ENCODE data around the gene ASS1.

Gene ASS1

GRCh38 chr9:130421154-130421801 is 23.5 kb upstream of the ASS1 start:
- H3K4me3 ChIP-seq (ENCODE audit: low read depth in 1 of 2, low read length in 1 of 2): no peak overlapping the region
- H3K27me3 ChIP-seq: peaks cover 18% of the 10 kb centered on the region
- H3K4me1 ChIP-seq (ENCODE audit: control insufficient read depth in 1 of 2, insufficient read depth in 1 of 2, low read depth in 1 of 2, low read length in 1 of 2): no peaks in the 10 kb centered on the region
- no peak for TF ChIP-seq CTCF (IDR thresholded peaks at IDR 0.05)
- H3K27ac ChIP-seq: no peak overlapping the region
- H3K36me3 ChIP-seq: no peaks in the 10 kb centered on the region
- no peaks in the 10 kb centered on the region for H3K9me3 ChIP-seq

- H3K36me3 ChIP-seq: no peaks in the 10 kb centered on the region
- TF ChIP-seq CTCF (IDR thresholded peaks at IDR 0.05): no peak
- no peaks in the 10 kb centered on the region for H3K9me3 ChIP-seq
- no peak overlapping the region for H3K27ac ChIP-seq
- peaks cover 18% of the 10 kb centered on the region for H3K27me3 ChIP-seq
- H3K4me1 ChIP-seq (ENCODE audit: control insufficient read depth in 1 of 2, insufficient read depth in 1 of 2, low read depth in 1 of 2, low read length in 1 of 2): no peaks in the 10 kb centered on the region
- no peak overlapping the region for H3K4me3 ChIP-seq (ENCODE audit: low read depth in 1 of 2, low read length in 1 of 2)
Measured at GRCh38 chr9:130421802-130422276, 22.9 kb upstream of the ASS1 start.

GRCh38 chr9:130422546-130422945 is 22.2 kb upstream of the ASS1 start:
- no peaks in the 10 kb centered on the region for H3K36me3 ChIP-seq
- H3K4me3 ChIP-seq (ENCODE audit: low read depth in 1 of 2, low read length in 1 of 2): no peak overlapping the region

GRCh38 chr9:130423272-130423671 is 21.5 kb upstream of the ASS1 start:
- Histone ChIP-seq H3K27me3 (peaks cover 18% of the 10 kb centered on the region), H3K4me3 (ENCODE audit: low read depth in 1 of 2, low read length in 1 of 2) (no peak overlapping the region)

More at GRCh38 chr9:130422546-130422945, 22.2 kb upstream of the ASS1 start:
- H3K4me1 ChIP-seq (ENCODE audit: control insufficient read depth in 1 of 2, insufficient read depth in 1 of 2, low read depth in 1 of 2, low read length in 1 of 2): no peaks in the 10 kb centered on the region
- no peaks in the 10 kb centered on the region for H3K9me3 ChIP-seq
- H3K27me3 ChIP-seq: peaks cover 18% of the 10 kb centered on the region
- TF ChIP-seq CTCF (IDR thresholded peaks at IDR 0.05): no peak
- no peak overlapping the region for H3K27ac ChIP-seq

GRCh38 chr9:130424595-130425454 is 19.9 kb upstream of the ASS1 start:
- no peaks in the 10 kb centered on the region for H3K4me1 ChIP-seq (ENCODE audit: control insufficient read depth in 1 of 2, insufficient read depth in 1 of 2, low read depth in 1 of 2, low read length in 1 of 2)
- H3K27ac ChIP-seq: no peak overlapping the region
- no peak for TF ChIP-seq CTCF (IDR thresholded peaks at IDR 0.05)
- H3K36me3 ChIP-seq: no peaks in the 10 kb centered on the region
- no peak overlapping the region for H3K4me3 ChIP-seq (ENCODE audit: low read depth in 1 of 2, low read length in 1 of 2)
- H3K9me3 ChIP-seq: no peaks in the 10 kb centered on the region
- peaks cover 18% of the 10 kb centered on the region for H3K27me3 ChIP-seq

More at GRCh38 chr9:130423272-130423671, 21.5 kb upstream of the ASS1 start:
- no peaks in the 10 kb centered on the region for H3K4me1 ChIP-seq (ENCODE audit: control insufficient read depth in 1 of 2, insufficient read depth in 1 of 2, low read depth in 1 of 2, low read length in 1 of 2)
- no peak for TF ChIP-seq CTCF (IDR thresholded peaks at IDR 0.05)
- H3K27ac ChIP-seq: no peak overlapping the region
- no peaks in the 10 kb centered on the region for H3K36me3 ChIP-seq
- no peaks in the 10 kb centered on the region for H3K9me3 ChIP-seq
